Mammary epithelial cell (primary cell): ENCODE data around the gene SMIM31.

Experiments used
- EZH2 ChIP-seq: IDR thresholded peaks from 2 replicates; pipeline ENCODE4 v1.6.1; 2012; ENCODE audit warnings: low read length, inconsistent platforms, borderline replicate concordance
- TF ChIP-seq, protein P1 (sequence below), 2 donors: IDR thresholded peaks in 1 of 2; conservative IDR thresholded peaks in 1 of 2; 2 replicates each; pipeline ENCODE4 v1.5.1; 2011 to 2012; ENCODE audit warnings: inconsistent platforms in 2 of 2, low read length in 2 of 2, mild to moderate bottlenecking in 2 of 2, control low read depth in 1 of 2, low read depth in 1 of 2; ENCODE audit not compliant: insufficient read depth in 1 of 2; ENCODE audit errors: extremely low read depth in 1 of 2

DNA sequence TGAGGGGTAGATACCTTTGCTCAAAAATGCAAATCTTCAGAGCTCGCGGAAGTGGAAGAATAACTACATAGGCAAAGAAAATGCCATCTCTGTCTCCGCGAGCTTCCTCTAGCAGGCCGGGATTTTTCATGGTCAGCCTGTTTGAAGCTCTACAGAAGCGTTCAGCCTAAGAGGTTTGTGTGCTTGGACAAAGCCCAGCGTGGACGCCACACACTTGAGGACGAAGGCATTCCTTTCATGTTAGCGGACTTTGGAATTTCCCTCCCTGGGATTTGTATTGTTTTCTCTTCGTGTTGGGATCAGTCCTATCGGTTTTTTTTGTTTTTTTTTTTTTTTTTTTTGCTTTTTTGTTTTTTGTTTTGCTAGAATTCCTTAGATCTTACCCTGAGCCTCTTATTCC is 53.7 kb downstream of the SMIM31 start:
- TF ChIP-seq, protein P1, sequence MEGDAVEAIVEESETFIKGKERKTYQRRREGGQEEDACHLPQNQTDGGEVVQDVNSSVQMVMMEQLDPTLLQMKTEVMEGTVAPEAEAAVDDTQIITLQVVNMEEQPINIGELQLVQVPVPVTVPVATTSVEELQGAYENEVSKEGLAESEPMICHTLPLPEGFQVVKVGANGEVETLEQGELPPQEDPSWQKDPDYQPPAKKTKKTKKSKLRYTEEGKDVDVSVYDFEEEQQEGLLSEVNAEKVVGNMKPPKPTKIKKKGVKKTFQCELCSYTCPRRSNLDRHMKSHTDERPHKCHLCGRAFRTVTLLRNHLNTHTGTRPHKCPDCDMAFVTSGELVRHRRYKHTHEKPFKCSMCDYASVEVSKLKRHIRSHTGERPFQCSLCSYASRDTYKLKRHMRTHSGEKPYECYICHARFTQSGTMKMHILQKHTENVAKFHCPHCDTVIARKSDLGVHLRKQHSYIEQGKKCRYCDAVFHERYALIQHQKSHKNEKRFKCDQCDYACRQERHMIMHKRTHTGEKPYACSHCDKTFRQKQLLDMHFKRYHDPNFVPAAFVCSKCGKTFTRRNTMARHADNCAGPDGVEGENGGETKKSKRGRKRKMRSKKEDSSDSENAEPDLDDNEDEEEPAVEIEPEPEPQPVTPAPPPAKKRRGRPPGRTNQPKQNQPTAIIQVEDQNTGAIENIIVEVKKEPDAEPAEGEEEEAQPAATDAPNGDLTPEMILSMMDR (conservative IDR thresholded peaks at IDR 0.05 in 1 of 2, IDR thresholded peaks at IDR 0.05 in 1 of 2; ENCODE audit: extremely low read depth in 1 of 2, insufficient read depth in 1 of 2, low read depth in 1 of 2, low read length in 2 of 2) = no peak
- TF ChIP-seq EZH2 = no peak
